Femur (tissue), 1 donor: ENCODE results near the gene HOMEZ.
"Not testable (repeated sequence)": the region's sequence is repeated elsewhere in the genome, so short reads cannot be mapped to it uniquely, and the experiment has no call there.

Experiments
- DNase-seq: peaks from one replicate; pipeline ENCODE4 v3.0.0-alpha.2; 2017

The HOMEZ gene

GRCh38 chr14:23307146-23307530 lies 21.2 kb upstream of the HOMEZ start:
- no peak for DNase-seq

GRCh38 chr14:23306412-23307145 lies 20.6 kb upstream of the HOMEZ start, which contains the start of gene BCL2L2:
TSS of gene BCL2L2 (plus strand) at chr14:23306833. CDS start at chr14:23307768, 935 bp downstream.
- DNase-seq, result peak; percentile 95

DNA sequence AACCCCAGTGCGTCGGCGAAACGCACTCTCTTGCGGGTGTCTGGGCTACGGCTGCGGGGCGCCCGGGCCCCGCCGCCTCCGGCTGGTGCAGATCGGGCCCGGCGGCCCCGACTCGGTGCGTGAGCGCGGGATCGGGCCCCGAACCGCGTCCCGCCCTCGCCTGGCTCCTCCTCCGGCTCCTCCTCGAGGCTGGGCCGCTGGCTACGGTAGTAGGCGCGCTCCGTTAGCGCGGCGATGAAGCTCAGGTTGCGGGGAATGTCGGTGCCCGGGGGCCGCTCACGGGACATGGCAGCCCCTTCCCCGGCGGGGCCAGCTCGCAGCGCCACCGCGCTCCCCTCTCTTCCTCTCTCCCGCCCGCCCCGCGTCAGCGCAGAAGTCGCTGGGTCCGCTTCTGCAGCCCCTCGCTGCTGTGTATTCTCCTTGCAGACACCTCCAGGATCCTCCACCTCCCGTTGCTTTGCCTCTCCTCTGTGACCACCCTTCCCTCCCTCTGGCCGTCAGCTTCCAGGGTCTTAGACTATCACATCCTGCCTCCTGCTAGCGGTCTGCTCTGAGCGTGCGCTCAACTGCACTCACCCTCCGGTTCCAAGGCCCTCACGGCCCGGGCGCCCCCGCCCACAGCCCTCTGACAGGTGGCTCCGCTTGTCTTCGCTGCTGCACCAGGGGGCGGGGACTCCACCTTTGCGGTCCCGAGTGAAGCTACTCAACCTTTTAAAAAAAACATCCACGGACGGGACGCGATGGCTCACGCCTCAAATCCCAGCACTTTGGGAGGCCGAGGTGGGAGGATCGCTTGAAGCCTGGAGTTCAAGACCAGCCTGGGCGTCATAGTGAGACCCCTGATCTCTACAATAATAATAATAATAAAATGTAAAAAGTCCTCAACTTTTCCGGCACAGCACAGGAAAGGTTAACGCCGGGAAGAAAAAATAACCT lies 16.6 kb upstream of the HOMEZ start, which contains the start of gene PPP1R3E:
Gene PPP1R3E, minus strand, starts transcription at position 570 of the 936 bp plus-strand sequence. Its CDS starts 283 bp downstream, at position 287.
- DNase-seq, result peak; percentile 82

DNA sequence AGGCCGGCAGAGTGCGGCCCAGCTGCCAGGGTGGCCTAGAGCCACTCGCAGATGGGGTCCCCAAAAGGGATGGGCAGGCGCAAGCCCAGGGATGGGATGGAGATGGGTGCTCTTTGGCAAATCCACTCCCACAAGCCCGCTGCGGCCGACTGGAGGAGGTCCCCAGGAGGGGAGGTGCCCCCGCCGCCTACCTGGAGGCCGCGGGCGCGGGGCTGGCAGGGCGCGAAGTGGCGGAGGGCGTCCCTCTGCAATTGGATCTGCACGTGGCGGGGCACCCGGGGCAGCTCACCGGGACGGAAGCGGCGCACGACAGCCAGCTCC lies 16.0 kb upstream of the HOMEZ start:
- no peak for DNase-seq

- peak; percentile 99 for DNase-seq
These were observed 15.5 kb upstream of the HOMEZ start for GRCh38 chr14:23301288-23301968.

GRCh38 chr14:23300687-23301223 lies 14.8 kb upstream of the HOMEZ start:
- peak; percentile 52 for DNase-seq

- no peak for DNase-seq
These were observed 14.2 kb upstream of the HOMEZ start for GRCh38 chr14:23299986-23300686.

DNA sequence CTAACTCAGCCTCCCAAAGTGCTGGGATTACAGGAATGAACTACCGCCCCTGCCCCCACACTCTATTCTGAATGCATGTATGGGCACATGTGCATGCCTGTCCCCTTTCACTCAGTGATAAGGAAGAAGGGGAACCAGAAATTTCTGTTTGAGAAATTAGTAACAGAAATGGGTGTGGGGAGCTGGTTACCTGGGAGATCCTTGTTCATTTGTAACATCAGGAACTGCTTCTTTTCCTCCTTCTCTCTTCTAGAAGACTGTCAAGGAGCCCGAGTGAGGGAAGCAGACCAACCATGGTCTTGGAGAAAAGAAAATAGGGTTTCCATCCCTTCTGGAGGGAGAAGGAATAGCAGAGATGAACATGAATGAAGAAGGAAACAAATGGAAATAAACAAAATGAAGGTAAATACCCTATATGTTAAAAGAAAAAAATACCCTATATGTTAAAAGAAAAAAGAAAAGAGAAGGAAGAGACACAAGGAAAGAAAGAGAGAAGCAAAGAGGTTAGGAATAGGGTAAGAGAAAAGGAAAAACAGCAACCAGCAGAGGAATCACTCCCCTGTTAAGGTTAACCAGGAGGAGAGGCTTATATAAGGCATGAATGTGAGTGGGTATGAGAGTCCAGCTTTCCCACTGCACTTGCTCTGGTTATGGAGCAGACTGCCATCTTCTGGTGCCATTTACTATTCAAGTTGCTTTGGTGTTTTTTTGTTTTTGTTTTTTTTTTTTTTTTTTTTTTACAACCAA lies 13.5 kb upstream of the HOMEZ start:
- no peak for DNase-seq

GRCh38 chr14:23297611-23298277 lies 11.8 kb upstream of the HOMEZ start:
- no peak for DNase-seq

GRCh38 chr14:23297096-23297495 lies 11.2 kb upstream of the HOMEZ start:
- no peak for DNase-seq

DNA sequence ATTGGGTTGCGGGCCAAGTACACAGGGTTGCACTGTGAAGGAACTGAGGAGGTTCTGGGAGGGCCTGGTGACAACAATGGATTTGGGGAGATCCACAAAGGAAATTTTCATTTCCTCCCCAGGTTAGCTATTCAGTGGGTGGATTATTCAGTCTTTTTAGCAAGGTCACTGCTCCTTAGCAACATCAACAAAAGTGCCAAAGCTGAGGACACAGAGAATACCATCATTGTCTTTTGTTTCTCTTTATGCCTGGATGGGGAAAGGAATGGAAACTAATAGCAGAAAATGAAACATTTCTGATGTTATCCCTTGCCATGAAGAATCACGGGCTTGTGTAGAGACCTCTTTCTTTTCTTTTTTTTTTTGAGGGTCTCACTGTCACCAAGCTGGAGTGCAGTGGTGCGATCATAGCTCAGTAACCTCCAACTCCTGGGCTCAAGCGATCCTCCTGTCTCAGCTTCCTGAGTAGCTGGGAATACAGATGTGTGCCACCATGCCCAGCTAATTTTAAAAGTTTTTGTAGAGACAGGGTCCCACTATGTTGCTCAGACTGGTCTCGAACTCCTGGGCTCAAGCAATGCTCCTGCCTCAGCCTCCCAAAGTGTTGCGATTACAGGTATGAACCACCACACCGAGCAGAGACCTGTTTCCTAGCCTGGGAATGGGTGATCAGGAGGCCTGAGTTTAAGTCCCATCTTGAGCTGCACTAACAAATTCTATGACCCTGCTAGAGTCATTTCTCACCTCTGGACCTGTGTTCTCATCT lies 10.3 kb upstream of the HOMEZ start:
- DNase-seq, result no peak

DNA sequence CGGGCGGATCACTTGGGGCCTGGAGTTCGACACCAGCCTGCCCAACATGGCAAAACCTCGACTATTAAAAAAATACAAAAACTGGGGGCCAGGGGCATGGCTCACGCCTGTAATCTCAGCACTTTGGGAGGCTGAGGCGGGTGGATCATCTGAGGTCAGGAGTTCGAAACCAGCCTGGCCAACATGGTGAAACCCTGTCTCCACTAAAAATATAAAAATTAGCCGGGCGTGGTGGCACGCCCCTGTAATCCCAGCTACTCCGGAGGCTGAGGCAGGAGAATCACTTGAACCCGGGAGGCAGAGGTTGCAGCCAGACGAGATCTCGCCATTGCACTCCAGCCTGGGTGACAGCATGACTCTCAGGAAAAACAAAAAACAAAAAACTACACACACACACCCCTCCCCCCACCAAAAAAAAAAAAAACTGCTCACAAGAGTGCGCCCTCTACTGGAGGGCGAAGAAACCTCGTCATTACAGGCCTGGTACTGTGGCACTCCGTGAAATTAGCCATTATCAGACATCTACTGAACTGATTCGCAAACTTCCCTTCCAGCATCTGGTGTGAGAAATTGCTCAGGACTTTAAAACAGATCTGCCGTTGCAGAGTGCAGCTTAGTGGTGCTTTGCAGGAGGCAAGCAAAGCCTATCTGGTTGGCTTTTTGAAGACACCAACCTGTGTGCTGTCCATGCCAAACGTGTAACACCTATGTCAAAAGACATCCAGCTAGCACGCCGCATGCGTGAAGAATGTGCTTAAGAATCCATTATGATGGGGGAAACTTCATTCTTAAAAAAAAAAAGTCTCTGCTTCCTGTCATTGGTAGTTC lies 9.0 kb upstream of the HOMEZ start:
- peak; percentile 53 for DNase-seq

DNA sequence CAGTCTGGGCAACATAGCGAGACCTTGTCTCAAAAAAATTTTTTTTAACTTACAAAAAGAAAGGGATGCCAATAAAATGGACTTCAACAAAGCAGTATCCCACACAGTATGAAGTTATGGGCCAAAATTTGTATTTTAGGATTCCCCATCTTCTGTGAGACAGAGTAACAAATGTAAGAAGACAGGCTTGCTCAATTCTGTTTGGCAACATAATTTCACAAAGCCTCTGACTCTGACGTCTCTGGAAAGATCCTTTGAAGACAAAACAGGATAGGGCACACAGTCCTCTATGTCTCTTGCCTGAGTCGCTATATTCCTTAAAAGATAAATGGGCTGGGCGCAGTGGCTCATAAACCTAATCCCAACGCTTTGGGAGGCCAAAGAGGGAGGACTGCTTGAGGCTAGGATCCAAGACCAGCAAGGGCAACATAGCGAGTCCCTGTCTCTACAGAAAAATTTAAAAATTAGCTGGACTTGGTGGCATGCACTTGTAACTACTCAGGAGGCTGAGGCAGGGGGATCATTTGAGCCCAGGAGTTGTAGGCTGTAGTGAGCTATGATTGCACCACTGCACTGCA lies 1.1 kb upstream of the HOMEZ start:
- DNase-seq, result no peak

- no peak for DNase-seq
These were observed 357 bp downstream of the HOMEZ start for GRCh38 chr14:23285530-23286019.

DNA sequence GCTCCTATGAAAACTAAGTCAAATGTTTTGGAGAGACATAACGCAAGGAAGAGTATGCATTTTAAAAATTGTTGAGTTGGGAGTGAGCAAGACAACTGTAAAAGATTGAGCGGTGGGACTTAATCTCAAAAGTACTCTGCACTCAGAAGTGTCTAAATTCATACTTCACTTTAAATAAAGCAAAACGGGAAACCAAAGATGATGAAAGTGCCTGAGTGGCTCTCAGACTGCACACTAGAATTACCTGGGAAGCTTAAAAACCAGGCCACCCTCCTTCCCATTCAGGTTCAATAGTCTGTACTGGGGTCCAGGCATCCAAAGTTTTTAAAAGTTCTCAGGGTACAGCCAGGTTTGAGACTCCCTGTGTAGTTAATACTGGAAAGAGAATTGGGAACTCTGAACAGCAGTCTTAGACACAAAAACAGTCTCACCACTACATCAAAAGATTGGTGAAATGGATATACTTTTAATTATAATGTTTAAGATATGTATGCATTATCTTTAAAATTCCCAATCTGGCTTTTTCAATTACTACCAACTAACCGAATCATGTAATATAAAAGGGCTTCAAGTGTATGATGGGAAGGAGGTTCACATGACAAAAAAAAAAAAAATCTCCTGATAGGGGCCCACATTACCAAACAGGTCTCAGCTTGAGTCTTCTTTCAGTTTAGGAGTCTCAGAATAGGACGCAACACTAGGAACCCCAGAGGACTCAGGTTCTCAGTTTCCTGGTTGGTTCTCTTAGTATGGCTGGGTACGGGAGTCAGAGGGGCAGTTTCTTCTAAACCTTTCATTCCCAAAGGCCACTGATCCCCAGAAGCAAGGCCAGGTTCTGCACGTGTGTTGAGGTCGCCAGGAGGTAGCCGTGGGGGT lies 1.0 kb downstream of the HOMEZ start:
- DNase-seq, result no peak

- DNase-seq, result no peak
These were observed 4.7 kb downstream of the HOMEZ start for GRCh38 chr14:23281247-23281646.

DNA sequence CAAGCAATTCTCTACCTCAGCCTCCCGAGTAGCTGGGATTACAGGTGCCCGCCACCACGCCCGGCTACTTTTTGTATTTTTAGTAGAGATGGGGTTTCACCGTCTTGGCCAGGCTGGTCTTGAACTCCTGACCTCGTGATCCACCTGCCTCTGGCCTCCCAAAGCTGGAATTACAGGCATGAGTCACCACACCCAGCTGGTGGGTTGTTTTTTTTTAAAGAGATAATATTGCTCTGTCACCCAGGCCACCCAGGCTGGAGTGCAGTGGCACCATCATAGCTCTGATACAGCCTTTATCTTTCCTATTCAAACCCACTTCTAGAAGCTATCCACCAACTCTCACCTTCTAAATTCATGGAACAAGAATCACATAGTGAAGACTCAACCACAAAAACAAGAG lies 8.0 kb downstream of the HOMEZ start:
- DNase-seq, result not testable (repeated sequence)

GRCh38 chr14:23277189-23277588 lies 8.7 kb downstream of the HOMEZ start:
- no peak for DNase-seq
